Upper lobe of left lung (tissue), 6 donors: Measurements from ENCODE around the gene GPR108. TPM values are rescaled to one million over a fixed set of nuclear protein-coding genes. Genes with fewer than 3 reads are reported as not detected.

Source experiments
- ATAC-seq, 2 donors: fragments of 200-7000 bp; cut with Tn5 transposase; one replicate each; pipeline ENCODE4 v1.9.1; 2022; ENCODE audit warnings: mild to moderate bottlenecking in 2 of 2, moderate library complexity in 2 of 2; ENCODE audit not compliant: low FRiP score in 2 of 2
- DNase-seq, 2 donors: peaks; one replicate each; pipeline ENCODE4 v3.0.0-alpha.2; 2019 to 2020
- H3K27ac ChIP-seq, 4 donors: fragments of 200-600 bp; sonication (generic); one replicate each; pipeline ENCODE4 v1.5.1; 2016 to 2019
- H3K27me3 ChIP-seq, 4 donors: fragments of 200-600 bp; sonication (generic); one replicate each; pipeline ENCODE4 v1.5.1; 2017 to 2019
- H3K36me3 ChIP-seq, 4 donors: fragments of 200-600 bp; sonication (generic); one replicate each; pipeline ENCODE4 v1.5.1; 2016 to 2019
- H3K4me1 ChIP-seq, 4 donors: fragments of 200-600 bp; sonication (generic); one replicate each; pipeline ENCODE4 v1.5.1; 2018 to 2019
- H3K4me3 ChIP-seq, 4 donors: fragments of 200-600 bp; sonication (generic); one replicate each; pipeline ENCODE4 v1.5.1; 2017 to 2019; ENCODE audit warnings: mild to moderate bottlenecking in 2 of 4, moderate library complexity in 1 of 4
- H3K9me3 ChIP-seq, 4 donors: fragments of 200-600 bp; sonication (generic); one replicate each; pipeline ENCODE4 v1.5.1; 2018 to 2019
- CTCF ChIP-seq, 6 experiments: fragments of 450-650 bp in 4 of 6; fragments of 200-600 bp in 2 of 6; sonication (generic) in 2 of 6; IDR thresholded peaks; one replicate each; pipeline ENCODE4 v1.5.1; 2016 to 2019; ENCODE audit warnings: antibody characterized with exemption in 6 of 6
- EP300 ChIP-seq, 4 donors: sonication (generic); formaldehyde crosslinking; IDR thresholded peaks; one replicate each; pipeline ENCODE4 v1.5.1; 2017; ENCODE audit warnings: antibody characterized with exemption in 4 of 4, control low read depth in 2 of 4
- POLR2A ChIP-seq, 4 donors: fragments of 450-650 bp; IDR thresholded peaks; one replicate each; pipeline ENCODE4 v1.5.1; 2016 to 2017; ENCODE audit warnings: antibody characterized with exemption in 4 of 4, mild to moderate bottlenecking in 2 of 4
- POLR2AphosphoS5 ChIP-seq, 2 donors: sonication (generic); formaldehyde crosslinking; IDR thresholded peaks; one replicate each; pipeline ENCODE4 v1.5.1; 2017; ENCODE audit warnings: antibody characterized with exemption in 2 of 2
- WGBS, 2 donors: methylation state at CpG; one replicate each; pipeline ENCODE4 v1.1.5; 2017 to 2018; 5-methylcytosine and 5-hydroxymethylcytosine counted together
- total RNA-seq, 6 donors: library from RNA; depleted of rRNA in 4 of 6; stranded (reverse); fragments of >200 nt in 4 of 6; gene quantifications; one replicate each; pipeline versions ENCODE4 v1.1.0 to v1.2.1, GENCODE V29; 2016 to 2021
- donor health status: DM: no; HTN: no; CAD: no; lungs with moderate emphysema.
- donor health status: DM: no; HTN: yes; CAD: no; lungs with severe emphysema.

Gene GPR108
- total RNA-seq, 6 donors from 2014 or later = 51.6 to 105 (median 69.0) TPM

- Histone ChIP-seq H3K36me3 (peaks cover 8 to 38% (median 27%) of the 10 kb centered on the region in 4 donors), H3K27ac (no peak overlapping the region), H3K4me1 (peaks cover 0 to 4% (median 1%) of the 10 kb centered on the region in 4 donors), H3K27me3 (no peaks in the 10 kb centered on the region), H3K4me3 (no peak overlapping the region), H3K9me3 (no peaks in the 10 kb centered on the region)
- no peak for TF ChIP-seq EP300 (IDR thresholded peaks at IDR 0.05)
- no peak for TF ChIP-seq POLR2AphosphoS5 (IDR thresholded peaks at IDR 0.05)
- TF ChIP-seq CTCF (IDR thresholded peaks at IDR 0.05) = no peak
- TF ChIP-seq POLR2A (IDR thresholded peaks at IDR 0.05) = no peak
- WGBS, 2 donors = 92 to 100% methylated on average over 1 of the region's 1 CpG
- no peak for DNase-seq
- ATAC-seq = no peak
These were observed 57.2 kb downstream of the GPR108 start for GRCh38 chr19:6680141-6680540.

Other genes with a start within 250 kb of the GPR108 start
- 1 to 10 TPM in 2 of 6 donors, under 1 TPM in 3, not detected in 1; 0.54 to 1.5 (median 0.76) TPM for gene TUBB4A, start 235.3 kb downstream of the GPR108 start, total RNA-seq
- gene TNFSF9, start 206.6 kb downstream of the GPR108 start, total RNA-seq = 10 to 100 TPM in 2 of 6 donors, 1 to 10 TPM in 4; 6.3 to 11.6 (median 8.4) TPM
- gene CD70, start 146.4 kb downstream of the GPR108 start, total RNA-seq = 1 to 10 TPM in 1 of 6 donors, under 1 TPM in 1, not detected in 4; 0.31 to 1.3 TPM
- gene TNFSF14, start 67.4 kb downstream of the GPR108 start, total RNA-seq = 1 to 10 TPM; 1.7 to 7.3 (median 2.8) TPM
- 1,000 to 10,000 TPM in 2 of 6 donors, 100 to 1,000 TPM in 4; 461 to 1,221 (median 854) TPM for gene C3, start 16.9 kb downstream of the GPR108 start, total RNA-seq
- 100 to 1,000 TPM in 2 of 6 donors, 10 to 100 TPM in 4; 59.6 to 423 (median 74.3) TPM for gene TRIP10, start 2.1 kb upstream of the GPR108 start, total RNA-seq
- 100 to 1,000 TPM in 1 of 6 donors, 10 to 100 TPM in 5; 24.9 to 109 (median 35.8) TPM for gene SH2D3A, start 29.9 kb upstream of the GPR108 start, total RNA-seq
- 10 to 100 TPM; 13.9 to 53.4 (median 24.1) TPM for gene VAV1, start 35.1 kb upstream of the GPR108 start, total RNA-seq
- 1 to 10 TPM in 5 of 6 donors, under 1 TPM in 1; 0.79 to 7.3 (median 4.3) TPM for gene ADGRE1, start 150.0 kb upstream of the GPR108 start, total RNA-seq